Vagina (tissue), 2 donors: ENCODE results near the gene ZNF132. TPM values are rescaled to one million over a fixed set of nuclear protein-coding genes. Genes with fewer than 3 reads are reported as not detected.
"Not testable (repeated sequence)": the region's sequence is repeated elsewhere in the genome, so short reads cannot be mapped to it uniquely, and the experiment has no call there.

ENCODE experiments used
- DNase-seq, 2 donors: peaks; one replicate each; pipeline ENCODE4 v3.0.0-alpha.2; 2017; ENCODE audit errors: extremely low spot score in 2 of 2
- H3K27ac ChIP-seq: fragments of 200-600 bp; sonication (generic); one replicate; pipeline ENCODE4 v1.5.1; 2019
- H3K27me3 ChIP-seq: fragments of 200-600 bp; sonication (generic); one replicate; pipeline ENCODE4 v1.5.1; 2019
- H3K36me3 ChIP-seq, 2 donors: fragments of 200-600 bp; sonication (generic); one replicate each; pipeline ENCODE4 v1.5.1; 2017 to 2019
- H3K4me1 ChIP-seq: fragments of 200-600 bp; sonication (generic); one replicate; pipeline ENCODE4 v1.5.1; 2019
- H3K4me3 ChIP-seq, 2 donors: fragments of 200-600 bp; sonication (generic); 1 replicate in 1 of 2; 2 replicates in 1 of 2; pipeline ENCODE4 v1.5.1; 2016 to 2019
- H3K9me3 ChIP-seq: fragments of 200-600 bp; sonication (generic); one replicate; pipeline ENCODE4 v1.5.1; 2019
- POLR2A ChIP-seq, 2 donors: fragments of 450-650 bp; IDR thresholded peaks; one replicate each; pipeline ENCODE4 v1.6.1; 2017; ENCODE audit warnings: antibody characterized with exemption in 2 of 2, mild to moderate bottlenecking in 2 of 2, moderate library complexity in 2 of 2
- POLR2AphosphoS5 ChIP-seq, 2 donors: sonication (generic); formaldehyde crosslinking; IDR thresholded peaks; one replicate each; pipeline ENCODE4 v1.9.0; 2017; ENCODE audit warnings: antibody characterized with exemption in 2 of 2, mild to moderate bottlenecking in 2 of 2, low read depth in 1 of 2; ENCODE audit not compliant: insufficient read depth in 1 of 2
- intact Hi-C: fragments of 100-400 bp; cut with DNase I; formaldehyde crosslinking; loops from one replicate; pipeline ENCODE4 v1.15.1; 2023
- total RNA-seq: library from RNA; depleted of rRNA; stranded (reverse); fragments of >200 nt; gene quantifications from one replicate; pipeline ENCODE4 v1.2.3, GENCODE V29; 2016
- TF ChIP-seq, protein P1 (sequence below), 3 experiments: fragments of 450-650 bp in 2 of 3; fragments of 200-600 bp in 1 of 3; sonication (generic) in 1 of 3; IDR thresholded peaks; one replicate each; pipeline ENCODE4 v1.5.1; 2017 to 2019; ENCODE audit warnings: antibody characterized with exemption in 3 of 3, mild to moderate bottlenecking in 2 of 3, moderate library complexity in 2 of 3

ZNF132 gene
- 5.2 TPM for total RNA-seq

DNA sequence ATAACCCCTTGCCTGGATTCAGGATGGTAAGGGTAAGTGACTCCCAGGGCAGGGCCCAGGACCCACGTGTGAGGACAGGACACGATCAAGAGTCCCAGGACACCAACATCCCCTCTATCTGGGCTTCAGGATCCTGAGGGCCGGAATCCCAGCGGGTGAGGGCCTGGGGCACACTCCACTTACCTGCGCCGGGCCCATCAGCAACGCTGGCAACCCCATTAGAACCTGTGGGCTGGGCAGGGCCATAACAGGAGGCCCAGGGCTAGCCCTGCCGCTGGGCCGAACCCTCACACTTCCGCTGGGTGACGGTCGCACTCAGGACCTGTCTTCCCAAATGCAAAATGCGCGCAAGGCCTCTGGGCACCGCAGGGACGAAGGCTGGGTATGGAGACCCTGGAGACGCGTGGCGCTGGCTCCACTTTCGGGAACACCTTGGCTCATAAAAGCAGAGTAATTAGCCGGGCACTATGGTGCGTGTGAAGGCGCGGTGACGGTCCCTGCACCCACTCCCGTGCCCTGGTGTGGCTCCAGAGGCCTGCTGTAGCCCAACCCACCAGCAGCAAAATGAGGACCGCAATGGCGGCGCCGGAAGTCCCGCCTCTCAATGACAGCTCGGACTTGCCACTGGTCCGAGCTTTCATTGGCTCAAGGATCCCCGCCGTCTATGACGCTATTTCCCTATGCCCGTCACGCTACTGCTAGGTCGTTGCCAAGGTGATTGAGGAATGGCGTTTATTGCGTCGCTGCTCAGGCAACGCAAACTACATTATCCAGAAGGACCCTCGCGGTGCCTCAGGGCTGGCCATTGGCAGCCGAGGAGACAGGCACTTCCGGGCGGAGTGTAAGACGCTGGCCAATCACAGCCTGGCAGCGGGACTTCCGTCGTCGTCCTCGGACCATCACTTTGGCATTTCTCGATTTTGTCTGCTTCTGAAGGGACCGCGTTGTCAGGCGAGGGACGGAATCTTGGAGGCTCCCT lies at the start of gene ZNF132:
Gene ZNF132 (minus strand): TSS at position 578 of the 979 bp plus-strand sequence. CDS start 332 bp downstream, at position 246.
- intact Hi-C loops, result no loop called here

DNA sequence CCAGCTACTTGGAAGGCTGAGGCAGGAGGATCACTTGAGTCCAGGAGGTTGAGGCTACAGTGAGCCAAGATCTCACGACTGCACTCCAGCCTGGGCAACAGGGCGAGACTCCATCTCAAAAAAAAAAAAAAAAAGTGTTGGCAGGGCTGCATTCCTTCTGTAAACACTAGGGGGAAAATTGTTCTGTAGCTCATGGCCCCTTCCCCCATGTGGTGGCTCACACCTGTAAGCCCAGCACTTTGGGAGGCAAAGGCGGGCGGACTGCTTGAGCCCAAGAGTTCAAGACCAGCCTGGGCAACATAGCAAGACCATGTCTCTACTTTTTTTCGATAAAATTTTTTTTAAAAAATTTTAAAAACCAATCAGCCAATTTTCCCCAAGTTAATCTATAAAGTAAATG lies 44.4 kb upstream of the ZNF132 start:
- H3K27me3 ChIP-seq, result not testable (repeated sequence)

More for the DNA sequence above, at the start of gene ZNF132:
- Histone ChIP-seq H3K4me1 (peaks cover 18% of the 10 kb centered on the region), H3K27me3 (no peaks in the 10 kb centered on the region), H3K27ac (peak within 1 kb of the TSS; percentile 67), H3K9me3 (peaks cover 44% of the 10 kb centered on the region), H3K36me3 (peaks cover 4 to 34% of the 10 kb centered on the region in 2 donors), H3K4me3 (peak within 1 kb of the TSS; percentile 68 to 70)
- DNase-seq, result peak in 1 of 2 donors; percentile 100
- TF ChIP-seq POLR2A (IDR thresholded peaks at IDR 0.05) (peak in 1 of 2 donors; percentile 17), POLR2AphosphoS5 (IDR thresholded peaks at IDR 0.05; ENCODE audit: insufficient read depth in 1 of 2, low read depth in 1 of 2) (peak; percentile 85 to 97)
- TF ChIP-seq, protein P1, sequence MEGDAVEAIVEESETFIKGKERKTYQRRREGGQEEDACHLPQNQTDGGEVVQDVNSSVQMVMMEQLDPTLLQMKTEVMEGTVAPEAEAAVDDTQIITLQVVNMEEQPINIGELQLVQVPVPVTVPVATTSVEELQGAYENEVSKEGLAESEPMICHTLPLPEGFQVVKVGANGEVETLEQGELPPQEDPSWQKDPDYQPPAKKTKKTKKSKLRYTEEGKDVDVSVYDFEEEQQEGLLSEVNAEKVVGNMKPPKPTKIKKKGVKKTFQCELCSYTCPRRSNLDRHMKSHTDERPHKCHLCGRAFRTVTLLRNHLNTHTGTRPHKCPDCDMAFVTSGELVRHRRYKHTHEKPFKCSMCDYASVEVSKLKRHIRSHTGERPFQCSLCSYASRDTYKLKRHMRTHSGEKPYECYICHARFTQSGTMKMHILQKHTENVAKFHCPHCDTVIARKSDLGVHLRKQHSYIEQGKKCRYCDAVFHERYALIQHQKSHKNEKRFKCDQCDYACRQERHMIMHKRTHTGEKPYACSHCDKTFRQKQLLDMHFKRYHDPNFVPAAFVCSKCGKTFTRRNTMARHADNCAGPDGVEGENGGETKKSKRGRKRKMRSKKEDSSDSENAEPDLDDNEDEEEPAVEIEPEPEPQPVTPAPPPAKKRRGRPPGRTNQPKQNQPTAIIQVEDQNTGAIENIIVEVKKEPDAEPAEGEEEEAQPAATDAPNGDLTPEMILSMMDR (IDR thresholded peaks at IDR 0.05), result no peak

DNA sequence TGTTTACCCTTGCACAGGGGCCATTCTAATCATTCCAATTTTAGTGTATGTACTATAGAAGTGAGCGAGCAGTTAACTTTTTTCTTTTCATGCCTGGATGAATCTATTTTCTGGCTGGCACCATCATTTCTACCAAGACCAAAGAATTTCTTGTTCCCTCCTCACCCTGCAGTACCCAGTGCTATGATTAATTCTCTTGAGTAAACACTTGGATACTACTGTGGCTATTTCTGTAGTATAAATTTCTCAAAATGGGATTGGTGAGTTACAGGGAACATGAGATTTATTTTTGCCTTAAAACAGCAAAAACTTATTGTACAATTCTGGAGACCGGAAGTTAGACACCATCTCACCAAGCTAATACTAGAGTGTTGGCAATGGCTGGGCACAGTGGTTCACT lies 43.8 kb upstream of the ZNF132 start:
- Histone ChIP-seq H3K36me3 (no peaks in the 10 kb centered on the region), H3K27me3 (no peaks in the 10 kb centered on the region), H3K27ac (no peak overlapping the region), H3K4me3 (no peak overlapping the region), H3K4me1 (no peaks in the 10 kb centered on the region), H3K9me3 (no peaks in the 10 kb centered on the region)
- TF ChIP-seq, protein P1 (IDR thresholded peaks at IDR 0.05), result no peak
- no peak for TF ChIP-seq POLR2A (IDR thresholded peaks at IDR 0.05)
- no peak for TF ChIP-seq POLR2AphosphoS5 (IDR thresholded peaks at IDR 0.05; ENCODE audit: insufficient read depth in 1 of 2, low read depth in 1 of 2)
- intact Hi-C loops, result no loop called here
- DNase-seq, result no peak

More for the DNA sequence above, 44.4 kb upstream of the ZNF132 start:
- H3K4me1 ChIP-seq, H3K4me3 ChIP-seq, intact Hi-C loops, H3K27ac ChIP-seq, H3K36me3 ChIP-seq, H3K9me3 ChIP-seq, DNase-seq: not testable (repeated sequence)

DNA sequence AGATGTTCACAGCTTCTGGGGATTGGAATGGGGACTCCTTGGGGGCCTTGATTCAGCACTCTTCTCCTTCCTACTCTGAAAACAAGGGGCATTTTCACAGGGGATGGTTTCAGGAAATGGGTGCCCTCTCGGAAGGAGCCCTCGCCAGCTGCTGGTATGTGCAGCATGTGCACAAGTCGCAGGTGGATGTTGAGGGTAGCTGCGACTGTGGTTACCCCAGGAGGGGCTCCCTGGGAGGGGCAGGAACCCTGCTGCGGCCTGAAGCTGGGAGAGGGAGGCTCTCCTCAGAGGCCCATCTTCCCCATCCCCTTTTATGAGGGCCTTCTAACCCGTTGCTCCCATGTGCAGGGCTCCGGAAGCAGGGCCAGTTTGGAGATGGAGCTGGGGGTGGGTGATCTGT lies 42.4 kb upstream of the ZNF132 start:
- Histone ChIP-seq H3K4me1 (no peaks in the 10 kb centered on the region), H3K9me3 (no peaks in the 10 kb centered on the region), H3K27ac (no peak overlapping the region), H3K27me3 (no peaks in the 10 kb centered on the region), H3K4me3 (no peak overlapping the region), H3K36me3 (no peaks in the 10 kb centered on the region)
- TF ChIP-seq, protein P1 (IDR thresholded peaks at IDR 0.05), result no peak
- TF ChIP-seq POLR2AphosphoS5 (IDR thresholded peaks at IDR 0.05; ENCODE audit: insufficient read depth in 1 of 2, low read depth in 1 of 2) (no peak), POLR2A (IDR thresholded peaks at IDR 0.05) (no peak)
- intact Hi-C loops, result no loop called here
- no peak for DNase-seq

DNA sequence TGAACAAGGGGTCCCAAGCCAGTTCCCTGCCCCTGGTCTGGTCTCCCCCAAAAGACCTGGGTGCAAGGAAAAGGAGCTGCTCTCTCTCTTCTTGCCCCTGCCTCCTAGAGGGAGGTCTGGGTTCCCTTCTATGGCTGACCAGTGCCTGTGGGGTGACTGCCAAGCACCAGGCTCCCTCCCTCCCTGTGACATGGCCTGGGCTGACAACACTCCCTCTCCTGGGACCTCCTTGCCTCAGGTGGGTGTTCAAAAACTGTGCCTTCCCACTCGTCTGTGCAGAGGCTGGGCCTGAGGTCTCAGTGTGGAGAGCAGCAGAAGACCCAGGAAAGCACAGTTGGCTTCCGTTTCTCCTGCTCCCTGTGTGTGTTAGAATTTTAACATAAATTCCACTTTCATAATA lies 40.9 kb upstream of the ZNF132 start:
- no peak for DNase-seq
- intact Hi-C loops, result no loop called here
- no peak overlapping the region for H3K27ac ChIP-seq
- no peaks in the 10 kb centered on the region for H3K36me3 ChIP-seq
- no peak for TF ChIP-seq POLR2AphosphoS5 (IDR thresholded peaks at IDR 0.05; ENCODE audit: insufficient read depth in 1 of 2, low read depth in 1 of 2)
- no peak for TF ChIP-seq POLR2A (IDR thresholded peaks at IDR 0.05)
- TF ChIP-seq, protein P1 (IDR thresholded peaks at IDR 0.05), result no peak
- H3K4me1 ChIP-seq, result peaks cover 11% of the 10 kb centered on the region
- H3K4me3 ChIP-seq, result no peak overlapping the region
- no peaks in the 10 kb centered on the region for H3K27me3 ChIP-seq
- H3K9me3 ChIP-seq, result no peaks in the 10 kb centered on the region
